Memory B cell (primary cell): ENCODE data around the gene PHLDA2.

Source experiments
- ATAC-seq: fragments of 150-1000 bp; cut with Tn5 transposase; 2 replicates; pipeline ENCODE4 v1.10.0; 2021; ENCODE audit warnings: low read depth, mild to moderate bottlenecking, moderate library complexity
- DNase-seq, 2 donors: peaks; one replicate each; pipeline ENCODE4 v3.0.0; 2022; ENCODE audit warnings: low spot score in 2 of 2
- H3K27ac Mint-ChIP-seq: one replicate; pipeline ENCODE4 v1.8.0; 2022; ENCODE audit warnings: mild to moderate bottlenecking, moderate library complexity, mixed read lengths
- H3K27me3 Mint-ChIP-seq: one replicate; pipeline ENCODE4 v1.8.0; 2022; ENCODE audit warnings: mixed read lengths
- H3K36me3 Mint-ChIP-seq: one replicate; pipeline ENCODE4 v1.8.0; 2022; ENCODE audit warnings: mild to moderate bottlenecking, mixed read lengths
- H3K4me1 Mint-ChIP-seq: one replicate; pipeline ENCODE4 v1.8.0; 2022; ENCODE audit warnings: mixed read lengths
- H3K4me3 Mint-ChIP-seq: one replicate; pipeline ENCODE4 v1.8.0; 2022; ENCODE audit warnings: mild to moderate bottlenecking, moderate library complexity, mixed read lengths
- H3K9me3 Mint-ChIP-seq: one replicate; pipeline ENCODE4 v1.8.0; 2022; ENCODE audit warnings: mixed read lengths

PHLDA2 gene, protein sequence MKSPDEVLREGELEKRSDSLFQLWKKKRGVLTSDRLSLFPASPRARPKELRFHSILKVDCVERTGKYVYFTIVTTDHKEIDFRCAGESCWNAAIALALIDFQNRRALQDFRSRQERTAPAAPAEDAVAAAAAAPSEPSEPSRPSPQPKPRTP

DNA sequence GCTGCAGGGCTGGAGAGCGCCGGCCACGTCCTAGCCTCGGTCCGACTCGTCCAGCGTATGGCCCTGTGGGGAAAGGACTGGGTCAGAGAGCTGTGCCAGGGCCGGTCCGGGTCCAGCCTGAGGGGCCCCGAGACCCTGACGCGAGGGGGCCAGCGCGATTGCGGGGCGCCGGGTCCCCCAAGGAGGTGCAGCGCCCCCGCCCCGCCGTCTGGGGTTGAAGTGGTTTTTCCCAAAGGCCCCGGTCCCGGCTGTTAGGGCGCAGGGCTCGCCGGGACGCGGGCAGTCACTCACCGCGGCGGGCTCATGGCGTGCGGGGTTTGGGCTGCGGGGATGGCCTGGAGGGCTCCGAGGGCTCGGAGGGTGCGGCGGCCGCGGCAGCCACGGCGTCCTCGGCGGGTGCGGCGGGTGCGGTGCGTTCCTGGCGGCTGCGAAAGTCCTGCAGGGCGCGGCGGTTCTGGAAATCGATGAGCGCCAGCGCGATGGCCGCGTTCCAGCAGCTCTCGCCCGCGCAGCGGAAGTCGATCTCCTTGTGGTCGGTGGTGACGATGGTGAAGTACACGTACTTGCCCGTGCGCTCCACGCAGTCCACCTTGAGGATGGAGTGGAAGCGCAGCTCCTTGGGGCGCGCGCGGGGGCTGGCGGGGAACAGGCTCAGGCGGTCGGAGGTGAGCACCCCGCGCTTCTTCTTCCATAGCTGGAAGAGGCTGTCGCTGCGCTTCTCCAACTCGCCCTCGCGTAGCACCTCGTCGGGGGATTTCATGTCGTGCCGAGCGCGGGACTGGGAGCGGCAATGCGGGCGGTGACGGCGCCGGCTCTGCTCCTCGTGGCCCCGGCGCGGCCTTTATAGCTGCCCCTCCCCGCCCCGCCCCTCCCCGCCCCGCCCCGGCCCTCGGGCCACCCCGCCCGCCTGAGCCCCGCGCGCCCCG lies at the start of gene PHLDA2:
TSS of gene PHLDA2 (minus strand) at position 816 of the 926 bp plus-strand sequence. CDS start at position 760, 56 bp downstream.
- Mint-ChIP-seq H3K9me3 (no peaks in the 10 kb centered on the region), H3K4me3 (peak within 1 kb of the TSS; percentile 81), H3K36me3 (no peaks in the 10 kb centered on the region), H3K4me1 (peaks cover 11% of the 10 kb centered on the region), H3K27ac (no peak within 1 kb of the TSS), H3K27me3 (peaks cover 8% of the 10 kb centered on the region)
- DNase-seq (peak in 1 of 2 donors; percentile 22), ATAC-seq (peak; percentile 51)

DNA sequence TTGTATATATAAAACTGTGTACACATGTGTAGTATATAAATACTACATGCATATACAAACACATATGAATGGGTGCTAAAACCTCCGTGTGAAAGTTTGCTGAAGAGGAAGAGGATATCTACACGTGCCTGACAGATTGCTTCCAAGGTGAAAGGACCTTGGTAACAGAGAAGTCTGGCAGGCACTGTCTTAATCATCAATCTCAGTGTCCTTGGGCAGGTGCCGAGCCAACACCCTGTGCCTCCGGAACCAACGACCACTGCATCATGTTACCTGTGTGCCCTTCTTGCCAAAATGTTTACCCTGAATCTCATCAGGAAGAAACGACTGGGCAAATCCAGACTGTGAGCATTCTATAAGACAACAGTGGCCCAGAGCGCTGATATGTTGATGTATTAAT lies 47.9 kb upstream of the PHLDA2 start:
- ATAC-seq = no peak

DNA sequence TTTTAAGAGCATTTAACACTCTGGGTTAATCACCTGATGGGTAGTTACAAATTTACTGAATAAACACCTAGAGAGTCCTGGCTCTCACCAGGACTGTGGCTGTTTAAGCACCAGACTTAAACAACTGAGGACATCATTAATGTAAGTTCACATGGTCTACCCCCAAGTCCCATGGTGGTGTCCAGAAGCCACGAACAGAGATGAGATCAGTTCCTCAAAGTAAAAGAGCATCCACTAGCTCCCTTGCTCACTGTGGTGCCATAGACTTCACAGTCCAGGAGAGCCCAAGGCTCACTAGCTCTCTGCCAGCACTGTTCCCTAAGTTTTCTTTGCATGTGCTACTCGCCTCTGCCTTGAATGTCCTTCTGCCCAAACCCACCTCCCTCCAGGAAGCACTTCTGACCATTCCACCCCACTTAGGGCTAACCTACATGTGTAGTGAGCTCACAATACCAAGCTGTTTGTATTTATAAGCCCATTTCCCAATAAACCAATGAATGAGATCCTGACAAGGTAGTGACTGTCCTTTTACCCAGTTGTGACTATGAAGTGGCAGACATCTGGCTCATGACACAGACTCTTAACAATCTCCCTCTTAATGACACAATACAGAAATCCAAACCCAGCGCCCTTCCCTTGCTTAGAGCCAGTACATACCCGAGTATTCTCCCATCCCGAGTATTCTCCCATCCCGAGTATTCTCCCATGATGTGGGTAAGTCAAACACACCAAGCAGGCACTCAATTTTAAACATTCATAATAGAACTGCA lies 47.3 kb upstream of the PHLDA2 start:
- Mint-ChIP-seq H3K9me3 (no peaks in the 10 kb centered on the region), H3K4me3 (no peak overlapping the region), H3K27me3 (no peaks in the 10 kb centered on the region), H3K36me3 (peaks cover 24% of the 10 kb centered on the region), H3K27ac (no peak overlapping the region), H3K4me1 (peaks cover 14% of the 10 kb centered on the region)
- DNase-seq (no peak), ATAC-seq (no peak)

More for the DNA sequence above, 47.9 kb upstream of the PHLDA2 start:
- H3K4me3 Mint-ChIP-seq = no peak overlapping the region
- peaks cover 26% of the 10 kb centered on the region for H3K36me3 Mint-ChIP-seq
- H3K9me3 Mint-ChIP-seq = no peaks in the 10 kb centered on the region
- no peaks in the 10 kb centered on the region for H3K27me3 Mint-ChIP-seq
- H3K4me1 Mint-ChIP-seq = peaks cover 19% of the 10 kb centered on the region
- no peak overlapping the region for H3K27ac Mint-ChIP-seq
- DNase-seq = no peak

DNA sequence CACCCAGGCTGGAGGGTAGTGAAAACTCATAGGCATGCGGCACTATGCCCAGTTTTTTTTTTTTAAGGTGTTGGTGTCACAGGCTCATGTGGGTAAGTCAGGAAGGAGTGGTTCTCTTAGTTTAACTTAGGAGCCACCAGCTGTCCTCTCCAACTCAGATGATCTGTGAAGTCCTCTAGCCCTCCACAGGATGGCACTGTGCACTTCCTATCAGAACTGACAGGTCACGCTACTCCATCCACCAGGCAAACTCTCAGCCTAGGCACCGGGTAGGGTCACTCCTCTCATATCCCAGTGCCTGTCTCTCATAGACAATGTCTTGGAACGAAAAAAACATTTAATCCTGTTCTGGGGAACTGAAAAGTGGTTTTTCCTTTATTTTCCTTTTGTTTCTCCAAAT lies 46.4 kb upstream of the PHLDA2 start:
- Mint-ChIP-seq H3K4me3 (no peak overlapping the region), H3K27ac (no peak overlapping the region), H3K9me3 (no peaks in the 10 kb centered on the region), H3K36me3 (peaks cover 27% of the 10 kb centered on the region), H3K4me1 (peaks cover 12% of the 10 kb centered on the region), H3K27me3 (no peaks in the 10 kb centered on the region)
- DNase-seq (peak in 1 of 2 donors; percentile 7), ATAC-seq (peak; percentile 74)

DNA sequence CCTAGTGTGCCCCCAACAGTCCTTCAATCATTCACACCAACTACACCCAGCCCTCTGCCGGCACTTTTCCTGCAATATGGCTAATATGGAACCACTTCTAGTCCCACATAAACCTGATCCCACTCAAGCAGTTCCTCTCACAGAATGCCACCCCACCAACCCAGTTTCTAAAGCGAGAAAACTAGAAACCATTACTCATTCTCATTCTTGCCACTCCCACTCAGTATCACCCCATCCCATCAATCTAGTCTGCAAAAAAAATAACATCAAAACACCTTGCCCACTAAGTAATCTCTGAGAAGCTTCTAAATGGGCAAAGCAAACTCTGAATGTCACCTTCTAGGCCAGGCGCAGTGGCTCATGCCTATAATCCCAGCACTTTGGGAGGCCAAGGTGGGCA lies 45.1 kb upstream of the PHLDA2 start:
- peaks cover 32% of the 10 kb centered on the region for H3K36me3 Mint-ChIP-seq
- ATAC-seq = no peak

DNA sequence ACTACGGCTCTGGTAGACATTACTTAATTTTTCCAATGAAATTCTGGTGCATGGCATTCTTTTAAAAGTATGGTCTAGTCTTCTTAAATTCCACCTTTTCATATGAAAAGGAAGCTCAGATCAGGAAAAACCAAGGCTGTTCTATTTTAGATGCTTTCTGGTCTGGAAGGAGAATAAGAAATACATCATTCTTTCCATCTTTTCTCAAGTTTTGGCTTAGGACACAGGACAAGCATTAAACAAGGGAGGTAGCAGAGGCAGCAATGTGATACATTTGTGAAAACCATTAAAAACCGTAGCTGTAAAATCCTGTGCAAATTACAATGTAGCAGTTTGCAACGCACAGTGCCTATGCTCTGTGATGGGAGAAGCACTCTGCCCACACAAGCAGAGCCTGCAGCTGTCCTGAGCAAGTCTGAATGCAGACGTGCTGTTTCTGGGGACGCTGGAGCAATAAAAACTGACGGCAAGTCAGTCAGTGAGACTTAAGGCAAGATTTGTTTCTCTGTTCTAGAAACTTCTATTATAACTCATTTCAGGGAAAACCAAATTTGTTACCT lies 39.2 kb upstream of the PHLDA2 start:
- H3K27ac Mint-ChIP-seq = no peak overlapping the region

More for the DNA sequence above, 45.1 kb upstream of the PHLDA2 start:
- no peak overlapping the region for H3K4me3 Mint-ChIP-seq
- H3K27me3 Mint-ChIP-seq = no peaks in the 10 kb centered on the region
- DNase-seq = no peak
- H3K9me3 Mint-ChIP-seq = no peaks in the 10 kb centered on the region
- peaks cover 12% of the 10 kb centered on the region for H3K4me1 Mint-ChIP-seq
- no peak overlapping the region for H3K27ac Mint-ChIP-seq

DNA sequence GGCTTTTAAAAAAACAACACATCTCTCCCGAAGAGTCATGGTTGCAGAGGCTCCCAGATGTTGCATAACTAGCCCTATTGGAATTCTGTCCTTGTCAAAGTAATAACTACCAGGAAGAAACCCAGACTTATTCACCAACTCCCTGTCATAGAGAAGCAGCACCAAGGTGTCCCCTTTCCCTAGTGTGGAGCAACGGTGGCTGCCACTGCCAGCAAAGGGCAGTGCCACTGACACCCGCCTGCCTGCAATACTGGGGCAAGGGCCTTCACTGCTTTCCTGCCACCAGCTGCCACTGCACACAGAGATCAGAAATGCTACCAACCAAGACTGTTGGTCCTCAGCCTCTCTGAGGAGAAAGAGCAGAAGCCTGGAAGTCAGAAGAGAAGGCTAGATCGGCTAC lies 35.6 kb upstream of the PHLDA2 start:
- no peak overlapping the region for H3K4me3 Mint-ChIP-seq
- ATAC-seq = no peak
- H3K4me1 Mint-ChIP-seq = peaks cover 3% of the 10 kb centered on the region
- no peak for DNase-seq
- peaks cover 56% of the 10 kb centered on the region for H3K36me3 Mint-ChIP-seq
- no peaks in the 10 kb centered on the region for H3K27me3 Mint-ChIP-seq
- H3K27ac Mint-ChIP-seq = no peak overlapping the region
- H3K9me3 Mint-ChIP-seq = no peaks in the 10 kb centered on the region

More for the DNA sequence above, 39.2 kb upstream of the PHLDA2 start:
- Mint-ChIP-seq H3K4me3 (no peak overlapping the region), H3K4me1 (no peaks in the 10 kb centered on the region), H3K36me3 (peaks cover 44% of the 10 kb centered on the region), H3K9me3 (no peaks in the 10 kb centered on the region), H3K27me3 (no peaks in the 10 kb centered on the region)
- DNase-seq = no peak
- no peak for ATAC-seq

DNA sequence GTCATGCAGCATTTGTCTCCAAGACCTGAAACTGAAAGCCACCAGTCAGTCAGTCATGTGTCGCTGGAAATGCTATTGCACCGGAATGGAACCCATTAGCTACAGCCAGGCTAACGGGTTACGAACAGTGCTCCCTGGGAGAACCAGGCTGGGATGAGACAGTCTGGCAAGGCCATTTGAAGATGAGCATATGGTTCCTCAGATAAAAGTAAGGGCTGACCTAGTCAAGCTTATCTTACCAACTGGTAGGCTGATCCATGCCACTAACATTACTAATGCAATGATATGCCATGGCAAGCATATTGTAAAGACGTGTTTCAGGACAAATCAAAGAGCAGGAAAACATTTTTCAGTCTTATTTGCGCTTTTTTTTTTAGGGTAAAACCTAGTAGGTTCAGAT lies 34.5 kb upstream of the PHLDA2 start:
- H3K36me3 Mint-ChIP-seq = peaks cover 53% of the 10 kb centered on the region
- ATAC-seq (no peak), DNase-seq (no peak)
- H3K4me3 Mint-ChIP-seq = no peak overlapping the region
- no peak overlapping the region for H3K27ac Mint-ChIP-seq
- peaks cover 3% of the 10 kb centered on the region for H3K4me1 Mint-ChIP-seq
- H3K9me3 Mint-ChIP-seq = no peaks in the 10 kb centered on the region
- no peaks in the 10 kb centered on the region for H3K27me3 Mint-ChIP-seq

DNA sequence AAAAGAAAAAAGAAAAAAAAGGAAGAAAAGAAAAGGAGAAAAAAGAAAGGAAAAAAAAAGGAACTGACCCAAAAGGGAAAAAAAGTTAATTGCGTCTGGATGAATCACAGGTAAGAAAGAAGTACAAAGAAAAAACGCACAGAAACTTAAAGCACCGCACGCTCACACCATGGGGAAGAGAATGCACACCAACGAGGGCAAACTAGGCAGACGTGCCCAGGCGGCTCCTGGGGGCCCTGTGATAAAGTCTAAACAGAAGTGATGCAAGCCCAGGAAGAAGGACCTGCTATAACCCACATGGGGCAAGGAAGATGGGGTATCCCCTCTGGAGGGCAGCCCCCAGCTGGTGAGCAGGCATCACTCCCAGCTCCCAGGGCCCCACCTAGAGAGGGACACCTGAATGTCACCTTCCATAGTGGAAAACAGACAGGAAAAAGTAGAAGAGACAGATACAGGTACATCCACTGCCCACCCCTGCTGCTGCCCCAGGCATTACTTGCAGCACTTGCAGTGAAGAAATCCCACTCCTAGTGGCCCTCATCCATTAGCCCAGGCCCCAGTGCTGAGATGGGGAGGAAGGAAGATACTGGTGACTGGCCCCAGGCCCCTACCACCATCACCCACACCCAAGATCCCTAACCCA lies 34.0 kb upstream of the PHLDA2 start:
- no peaks in the 10 kb centered on the region for H3K27me3 Mint-ChIP-seq
- peaks cover 3% of the 10 kb centered on the region for H3K4me1 Mint-ChIP-seq
- H3K36me3 Mint-ChIP-seq = peaks cover 57% of the 10 kb centered on the region
- no peaks in the 10 kb centered on the region for H3K9me3 Mint-ChIP-seq
- DNase-seq (no peak), ATAC-seq (no peak)
- H3K27ac Mint-ChIP-seq = no peak overlapping the region
- no peak overlapping the region for H3K4me3 Mint-ChIP-seq

DNA sequence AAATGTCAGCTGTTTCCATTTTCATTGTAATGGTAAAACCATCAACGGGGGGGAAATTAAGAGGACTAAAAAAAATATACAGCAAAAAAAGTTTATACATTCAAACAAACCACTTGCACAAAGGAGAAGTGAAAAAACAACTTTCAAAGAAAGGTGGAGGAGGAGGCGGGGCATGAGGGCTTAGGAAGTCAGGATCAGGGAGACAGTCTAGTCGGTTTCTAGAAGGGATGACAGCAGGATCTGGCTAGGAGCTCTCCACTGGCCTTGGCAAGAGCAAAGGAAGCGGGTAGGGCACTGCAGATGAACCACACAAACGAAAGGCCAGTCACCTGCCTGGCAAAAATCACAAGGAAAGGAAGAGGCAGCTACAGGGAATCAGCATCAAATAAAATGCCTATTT lies 31.9 kb upstream of the PHLDA2 start:
- DNase-seq (no peak), ATAC-seq (no peak)
- peak overlapping the region; percentile 45 for H3K27ac Mint-ChIP-seq
- H3K4me3 Mint-ChIP-seq = no peak overlapping the region
- no peaks in the 10 kb centered on the region for H3K27me3 Mint-ChIP-seq
- H3K4me1 Mint-ChIP-seq = peaks cover 3% of the 10 kb centered on the region
- peaks cover 51% of the 10 kb centered on the region for H3K36me3 Mint-ChIP-seq
- H3K9me3 Mint-ChIP-seq = no peaks in the 10 kb centered on the region

DNA sequence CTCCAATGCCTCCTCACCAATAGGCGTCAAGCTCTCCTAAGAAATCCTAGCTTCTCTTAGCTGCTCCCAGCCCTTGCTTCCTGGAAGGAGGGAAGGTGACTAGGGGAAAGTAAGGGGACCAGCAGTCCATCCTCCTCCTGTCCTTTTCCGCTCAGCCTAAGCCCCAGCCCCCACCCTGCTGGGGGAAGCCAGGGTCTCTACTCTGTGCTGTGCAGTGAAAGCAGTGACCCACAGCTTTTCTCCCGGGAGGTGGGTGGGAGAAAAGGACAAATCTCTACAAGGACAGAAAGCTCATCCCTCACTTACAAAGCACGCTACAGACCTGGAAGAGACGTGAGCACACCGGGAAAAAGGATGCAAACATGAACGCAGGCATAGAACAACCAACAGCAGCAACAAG lies 30.9 kb upstream of the PHLDA2 start:
- Mint-ChIP-seq H3K27me3 (no peaks in the 10 kb centered on the region), H3K9me3 (no peaks in the 10 kb centered on the region), H3K36me3 (peaks cover 53% of the 10 kb centered on the region), H3K27ac (no peak overlapping the region), H3K4me1 (peaks cover 3% of the 10 kb centered on the region), H3K4me3 (no peak overlapping the region)
- DNase-seq (no peak), ATAC-seq (no peak)

DNA sequence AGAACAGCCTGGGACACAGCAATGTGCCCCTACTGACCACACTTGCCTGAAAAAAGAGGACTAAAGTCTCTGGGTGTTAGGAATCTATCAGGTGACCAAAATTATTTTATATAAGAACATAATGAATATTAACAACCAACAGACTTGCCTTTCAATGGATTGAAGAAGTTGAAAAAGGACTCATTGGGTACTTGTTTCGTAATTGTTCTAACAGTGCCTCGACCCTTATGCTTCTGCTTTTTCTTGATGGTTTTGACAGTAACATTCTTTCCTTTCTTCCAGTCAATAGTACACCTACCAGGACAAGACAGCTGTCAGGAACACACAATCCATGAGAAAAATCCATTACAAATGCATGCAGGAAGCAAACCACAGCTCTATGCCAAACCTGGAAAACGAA lies 29.0 kb upstream of the PHLDA2 start:
- ATAC-seq (no peak), DNase-seq (no peak)
- Mint-ChIP-seq H3K4me1 (peaks cover 3% of the 10 kb centered on the region), H3K27me3 (no peaks in the 10 kb centered on the region), H3K27ac (no peak overlapping the region), H3K9me3 (no peaks in the 10 kb centered on the region), H3K4me3 (no peak overlapping the region), H3K36me3 (peaks cover 41% of the 10 kb centered on the region)

DNA sequence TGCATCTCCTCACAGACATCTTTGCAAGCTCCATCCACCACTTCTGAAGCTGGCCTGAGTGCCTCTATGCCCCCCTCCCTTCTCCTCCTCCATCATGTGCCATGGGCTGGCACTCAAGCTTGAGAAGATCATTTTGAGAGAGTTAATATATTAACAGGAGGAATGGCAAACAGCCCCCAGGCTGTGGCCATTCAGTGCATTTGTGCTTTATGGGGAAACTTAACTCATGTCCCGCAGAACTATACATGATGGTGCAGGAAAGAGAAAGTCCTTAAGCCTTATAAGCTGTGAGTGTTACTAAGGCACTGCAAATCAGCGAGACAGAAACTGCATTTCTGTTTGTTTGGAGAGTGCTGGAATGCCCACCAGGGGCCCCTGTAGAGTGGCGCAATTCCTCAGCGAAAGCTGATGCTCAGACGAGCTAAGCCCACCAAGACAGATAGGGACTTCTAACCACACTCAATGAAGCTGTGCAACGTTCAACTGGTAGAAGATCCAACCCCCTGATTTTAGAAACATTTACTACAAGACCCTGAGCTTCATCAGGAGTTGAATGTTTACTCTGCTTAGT lies 26.8 kb upstream of the PHLDA2 start:
- H3K4me3 Mint-ChIP-seq = no peak overlapping the region
- H3K36me3 Mint-ChIP-seq = peaks cover 31% of the 10 kb centered on the region
- peaks cover under 1% of the 10 kb centered on the region for H3K4me1 Mint-ChIP-seq
- no peak overlapping the region for H3K27ac Mint-ChIP-seq
- H3K27me3 Mint-ChIP-seq = no peaks in the 10 kb centered on the region
- ATAC-seq (no peak), DNase-seq (no peak)
- no peaks in the 10 kb centered on the region for H3K9me3 Mint-ChIP-seq
